K562 (cell line): ENCODE measurements around the gene ETS1. TPM values are rescaled to one million over a fixed set of nuclear protein-coding genes. Genes with fewer than 3 reads are reported as not detected.

Experiments used
- ATAC-seq: fragments of 200-7000 bp; cut with Tn5 transposase; 3 replicates; pipeline ENCODE4 v1.9.1; 2020; ENCODE audit warnings: moderate library complexity
- BruUV-seq: library from RNA; stranded (reverse); fragments of 400-500 nt; replicated peaks from 2 replicates; lab custom pipeline; 2021; lab: Mats Ljungman, UMichigan
- CTCF ChIA-PET: fragments of 300-600 bp; formaldehyde crosslinking; extraction: SDS; loops from one replicate; lab custom pipeline; 2021; ENCODE audit warnings: low intra/inter-chr PET ratio; lab: Yijun Ruan, JAX
- POLR2A ChIA-PET: fragments of 300-600, 350-650 bp; sonication (Branson Sonifier 250); formaldehyde crosslinking; extraction: SDS; loops from one replicate; lab custom pipeline; 2021; ENCODE audit warnings: antibody characterized with exemption, inconsistent platforms; lab: Yijun Ruan, JAX
- DNase-seq, 4 experiments: peaks; one replicate each; pipeline versions ENCODE4 v3.0.0 to v3.0.0-alpha.2; 2011 to 2018; ENCODE audit warnings: low spot score in 3 of 4, mixed read lengths in 3 of 4; ENCODE audit errors: extremely low read depth in 1 of 4
- FAIRE-seq: peaks from 2 replicates; lab custom pipeline; 2011; peaks lifted over from hg19 to GRCh38; lab: Jason Lieb, UNC
- H2AFZ ChIP-seq: 2 replicates; pipeline ENCODE4 v1.6.0; 2011; ENCODE audit warnings: low read depth, low read length, control low read depth, inconsistent platforms
- H3K27ac ChIP-seq: fragments of 200-600 bp; 3 replicates; pipeline ENCODE4 v1.8.0; 2011; ENCODE audit warnings: low read depth, mild to moderate bottlenecking, control low read depth, inconsistent platforms, low read length, moderate library complexity, mixed read lengths; ENCODE audit errors: extremely low read depth
- H3K27me3 ChIP-seq, 2 experiments: fragments of 300-600 bp in 1 of 2; 2 replicates in 1 of 2; 3 replicates in 1 of 2; pipeline versions ENCODE4 v1.6.0 to v1.8.0; 2011; ENCODE audit warnings: inconsistent platforms in 2 of 2, low read length in 2 of 2, mild to moderate bottlenecking in 1 of 2, mixed read lengths in 1 of 2, moderate library complexity in 1 of 2; ENCODE audit not compliant: control insufficient read depth in 2 of 2, insufficient read depth in 2 of 2
- H3K36me3 ChIP-seq: fragments of 300-600 bp; 3 replicates; pipeline ENCODE4 v1.8.0; 2011; ENCODE audit warnings: mild to moderate bottlenecking, low read length, inconsistent platforms; ENCODE audit not compliant: control insufficient read depth, insufficient read depth
- H3K4me1 ChIP-seq, 2 experiments: fragments of 200-600 bp in 1 of 2; replicated peaks in 1 of 2; 2 replicates in 1 of 2; 3 replicates in 1 of 2; pipeline versions ENCODE4 v1.5.1 to v1.8.0; 2011; ENCODE audit warnings: inconsistent platforms in 2 of 2, low read length in 2 of 2, mild to moderate bottlenecking in 1 of 2, mixed read lengths in 1 of 2, moderate library complexity in 1 of 2; ENCODE audit not compliant: control insufficient read depth in 2 of 2, insufficient read depth in 2 of 2
- H3K4me2 ChIP-seq: 2 replicates; pipeline ENCODE4 v1.6.1; 2011; ENCODE audit warnings: low read length, control low read depth, inconsistent platforms, mixed read lengths; ENCODE audit not compliant: insufficient read depth
- H3K4me3 ChIP-seq: fragments of 200-600 bp; sonication (generic), shearing (Covaris generic); 2 replicates; pipeline ENCODE4 v1.5.1; 2016; ENCODE audit warnings: control low read depth, inconsistent platforms
- H3K79me2 ChIP-seq: fragments of 200-600 bp; 3 replicates; pipeline ENCODE4 v1.8.0; 2011; ENCODE audit warnings: low read length, inconsistent platforms; ENCODE audit not compliant: control insufficient read depth, insufficient read depth
- H3K9ac ChIP-seq, 2 experiments: 2 replicates each; pipeline versions ENCODE4 v1.6.0 to v1.6.1; 2011; ENCODE audit warnings: low read depth in 2 of 2, low read length in 2 of 2, control low read depth in 1 of 2, inconsistent platforms in 1 of 2, mild to moderate bottlenecking in 1 of 2, mixed read lengths in 1 of 2; ENCODE audit not compliant: insufficient read depth in 1 of 2
- H3K9me1 ChIP-seq: one replicate; pipeline ENCODE4 v1.6.0; 2011; ENCODE audit warnings: inconsistent platforms, mild to moderate bottlenecking, low read length, moderate library complexity; ENCODE audit not compliant: control insufficient read depth, insufficient read depth
- H3K9me3 ChIP-seq: replicated peaks from 2 replicates; pipeline ENCODE4 v1.5.1; 2011; ENCODE audit warnings: low read depth, low read length, inconsistent platforms; ENCODE audit not compliant: control insufficient read depth, insufficient read depth
- H4K20me1 ChIP-seq: replicated peaks from 2 replicates; pipeline ENCODE4 v1.6.1; 2011; ENCODE audit warnings: low read length, inconsistent platforms, mixed read lengths; ENCODE audit not compliant: control insufficient read depth, insufficient read depth
- BCL6 ChIP-seq: fragments of 250-450 bp; sonication (Bioruptor Pico); IDR thresholded peaks from 2 replicates; pipeline ENCODE4 v1.4.0; 2020
- CEBPG ChIP-seq, 3 experiments: fragments of 200-800 bp in 1 of 3; sonication (Bioruptor generic) in 1 of 3; sonication (generic) in 1 of 3; formaldehyde crosslinking in 1 of 3; IDR thresholded peaks in 2 of 3; conservative IDR thresholded peaks in 1 of 3; 2 replicates each; pipeline versions ENCODE4 v1.6.1 to v1.8.0; 2016 to 2022; ENCODE audit warnings: missing compliant biosample characterization in 2 of 3, missing genetic modification characterization in 2 of 3, mild to moderate bottlenecking in 1 of 3, missing genetic modification reagents in 1 of 3
- NR3C1 ChIP-seq: sonication (generic); formaldehyde crosslinking; IDR thresholded peaks from 2 replicates; pipeline ENCODE4 v1.8.1; 2022; ENCODE audit warnings: missing genetic modification reagents
- RAD21 ChIP-seq, 2 experiments: fragments of 250-450 bp in 1 of 2; fragments of 450-650 bp in 1 of 2; sonication (Bioruptor Pico) in 1 of 2; formaldehyde crosslinking in 1 of 2; IDR thresholded peaks in 1 of 2; conservative IDR thresholded peaks in 1 of 2; 2 replicates each; pipeline versions ENCODE4 v1.4.0 to v1.8.0; 2020 to 2022; ENCODE audit warnings: mild to moderate bottlenecking in 2 of 2, moderate library complexity in 1 of 2
- WGBS: fragments of 100-300 bp; shearing (Covaris generic); methylation state at CpG from one replicate; pipeline ENCODE4 v1.1.6; 2016; ENCODE audit warnings: low coverage, mixed read lengths; ENCODE audit not compliant: insufficient coverage; ENCODE audit errors: missing lambda C conversion rate; 5-methylcytosine and 5-hydroxymethylcytosine counted together
- in situ Hi-C: fragments of 300-500 bp; cut with MboI; formaldehyde crosslinking; loops from 4 replicates; pipeline ENCODE4 v1.15.0; 2018; ENCODE audit warnings: inconsistent platforms, mixed read lengths
- intact Hi-C: fragments of 100-400 bp; cut with micrococcal nuclease; formaldehyde crosslinking; loops from 2 replicates; pipeline ENCODE4 v1.14.2; 2022
- polyA plus RNA-seq, 8 experiments: library from polyadenylated mRNA; depleted of rRNA in 4 of 8; stranded (reverse) in 5 of 8; unstranded in 3 of 8; fragments of >200 nt; fragmentation: Nextera tagmentation in 2 of 8; fragmentation: Illumina TruSeq in 1 of 8; extraction: Ambion mirVana in 2 of 8; extraction: Trizol in 1 of 8; gene quantifications; 2 replicates each; pipeline versions ENCODE4 v1.2.1 to v1.2.3, GENCODE V29; 2011 to 2014; ENCODE audit warnings: inconsistent platforms in 1 of 8, missing spikeins in 1 of 8
- total RNA-seq, 7 experiments: library from RNA; depleted of rRNA in 6 of 7; stranded (reverse); fragments of >200 nt in 6 of 7; fragmentation: Illumina TruSeq in 2 of 7; extraction: Trizol in 2 of 7; gene quantifications; 2 replicates each; pipeline versions ENCODE4 v1.2.1 to v1.2.3, GENCODE V29; 2011 to 2021; ENCODE audit warnings: low replicate concordance in 1 of 7
- TF ChIP-seq, protein P1 (sequence below), 2 experiments: fragments of 450-650 bp; IDR thresholded peaks; 2 replicates each; pipeline ENCODE4 v1.6.1; 2016; ENCODE audit warnings: mild to moderate bottlenecking in 2 of 2, borderline replicate concordance in 1 of 2, low read depth in 1 of 2, moderate library complexity in 1 of 2
- TF ChIP-seq, protein P2 (sequence below), 2 experiments: fragments of 450-650 bp; IDR thresholded peaks; 2 replicates each; pipeline ENCODE4 v1.6.1; 2018; ENCODE audit warnings: mild to moderate bottlenecking in 2 of 2, low read depth in 1 of 2; ENCODE audit not compliant: partially characterized antibody in 2 of 2

ETS1 gene
- total and polyA plus RNA-seq, 9 of the 15 experiments (the other 6 are each of a cell fraction or from before 2014, with no cell fraction given), result 0.04 to 1.4 (median 0.23) TPM

DNA sequence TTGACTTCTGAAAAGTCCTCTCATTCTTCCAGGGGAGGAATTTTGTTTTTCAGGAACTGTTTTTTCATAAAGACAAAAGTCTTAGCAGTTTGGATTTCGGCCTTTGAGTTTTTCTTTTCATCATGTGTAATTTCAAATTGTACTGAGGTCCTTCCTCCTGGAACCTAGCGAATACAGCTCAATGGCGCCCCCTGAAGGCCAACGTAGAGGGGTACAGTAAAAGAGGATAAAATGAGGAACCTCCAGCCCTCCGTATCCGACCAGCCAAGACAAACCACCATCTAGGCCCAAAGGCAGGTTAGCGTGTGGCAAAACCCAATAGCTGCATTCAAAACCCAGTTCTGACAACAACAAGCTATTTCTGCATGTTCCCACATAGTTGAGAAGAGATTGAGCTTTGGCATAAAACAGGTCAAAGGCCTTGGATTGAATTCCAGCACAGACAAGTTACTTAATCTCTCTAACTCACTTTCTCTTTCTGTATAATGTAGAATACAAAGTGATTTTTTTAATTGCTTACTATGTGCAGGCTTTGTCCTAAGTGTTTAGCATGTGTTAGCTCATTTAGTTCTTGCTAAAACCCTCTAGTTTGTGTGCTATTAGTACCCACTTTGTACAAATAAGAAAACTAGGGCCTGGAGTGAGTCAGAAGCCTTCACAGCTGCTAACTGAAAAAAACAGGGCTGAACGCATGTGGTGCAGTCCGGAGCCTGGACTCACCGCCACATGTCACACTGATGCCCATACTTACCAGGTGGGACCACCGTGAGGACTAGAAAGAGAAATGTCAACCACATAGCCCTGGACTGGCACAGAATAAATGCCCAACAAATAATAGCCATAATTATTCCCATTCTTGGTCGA, 43.2 kb upstream of the ETS1 start:
- Histone ChIP-seq H3K36me3 (no peaks in the 10 kb centered on the region), H3K27me3 (no peaks in the 10 kb centered on the region), H3K9ac (no peak overlapping the region), H4K20me1 (no peaks in the 10 kb centered on the region), H3K27ac (no peak overlapping the region), H3K79me2 (no peaks in the 10 kb centered on the region), H3K9me1 (no peaks in the 10 kb centered on the region), H3K4me2 (no peak overlapping the region), H2AFZ (no peak overlapping the region), H3K9me3 (no peaks in the 10 kb centered on the region), H3K4me3 (no peak overlapping the region), H3K4me1 (no peaks in the 10 kb centered on the region)
- no TSS peak for BruUV-seq
- POLR2A ChIA-PET, result no interaction called here
- 1% methylated on average over 12 of the region's 12 CpGs for whole genome bisulfite sequencing
- in situ Hi-C loops (loop anchor here (10.0 to 25.0 kb wide), 2 partner anchors 346 to 593 kb away; no protein-coding TSS in a partner anchor), intact Hi-C loops (loop anchor here (1.0 to 2.0 kb wide), 4 partner anchors 200 to 599 kb away; no protein-coding TSS in a partner anchor)
- DNase-seq, result peak; percentile 71 to 81 (median 80)
- CTCF ChIA-PET, result interaction anchor here (0.5 to 1.6 kb wide), 3 partner anchors 340 to 472 kb away, joined by 3 read pairs; no protein-coding TSS in a partner anchor
- peak; percentile 97 for ATAC-seq
- FAIRE-seq, result peak; percentile 82
- no peak for TF ChIP-seq CEBPG (CRISPR knock-in tag; IDR thresholded peaks at IDR 0.05)
- TF ChIP-seq CEBPG (tag; conservative IDR thresholded peaks at IDR 0.05 in 1 of 2, IDR thresholded peaks at IDR 0.05 in 1 of 2), result no peak
- TF ChIP-seq, protein P1, sequence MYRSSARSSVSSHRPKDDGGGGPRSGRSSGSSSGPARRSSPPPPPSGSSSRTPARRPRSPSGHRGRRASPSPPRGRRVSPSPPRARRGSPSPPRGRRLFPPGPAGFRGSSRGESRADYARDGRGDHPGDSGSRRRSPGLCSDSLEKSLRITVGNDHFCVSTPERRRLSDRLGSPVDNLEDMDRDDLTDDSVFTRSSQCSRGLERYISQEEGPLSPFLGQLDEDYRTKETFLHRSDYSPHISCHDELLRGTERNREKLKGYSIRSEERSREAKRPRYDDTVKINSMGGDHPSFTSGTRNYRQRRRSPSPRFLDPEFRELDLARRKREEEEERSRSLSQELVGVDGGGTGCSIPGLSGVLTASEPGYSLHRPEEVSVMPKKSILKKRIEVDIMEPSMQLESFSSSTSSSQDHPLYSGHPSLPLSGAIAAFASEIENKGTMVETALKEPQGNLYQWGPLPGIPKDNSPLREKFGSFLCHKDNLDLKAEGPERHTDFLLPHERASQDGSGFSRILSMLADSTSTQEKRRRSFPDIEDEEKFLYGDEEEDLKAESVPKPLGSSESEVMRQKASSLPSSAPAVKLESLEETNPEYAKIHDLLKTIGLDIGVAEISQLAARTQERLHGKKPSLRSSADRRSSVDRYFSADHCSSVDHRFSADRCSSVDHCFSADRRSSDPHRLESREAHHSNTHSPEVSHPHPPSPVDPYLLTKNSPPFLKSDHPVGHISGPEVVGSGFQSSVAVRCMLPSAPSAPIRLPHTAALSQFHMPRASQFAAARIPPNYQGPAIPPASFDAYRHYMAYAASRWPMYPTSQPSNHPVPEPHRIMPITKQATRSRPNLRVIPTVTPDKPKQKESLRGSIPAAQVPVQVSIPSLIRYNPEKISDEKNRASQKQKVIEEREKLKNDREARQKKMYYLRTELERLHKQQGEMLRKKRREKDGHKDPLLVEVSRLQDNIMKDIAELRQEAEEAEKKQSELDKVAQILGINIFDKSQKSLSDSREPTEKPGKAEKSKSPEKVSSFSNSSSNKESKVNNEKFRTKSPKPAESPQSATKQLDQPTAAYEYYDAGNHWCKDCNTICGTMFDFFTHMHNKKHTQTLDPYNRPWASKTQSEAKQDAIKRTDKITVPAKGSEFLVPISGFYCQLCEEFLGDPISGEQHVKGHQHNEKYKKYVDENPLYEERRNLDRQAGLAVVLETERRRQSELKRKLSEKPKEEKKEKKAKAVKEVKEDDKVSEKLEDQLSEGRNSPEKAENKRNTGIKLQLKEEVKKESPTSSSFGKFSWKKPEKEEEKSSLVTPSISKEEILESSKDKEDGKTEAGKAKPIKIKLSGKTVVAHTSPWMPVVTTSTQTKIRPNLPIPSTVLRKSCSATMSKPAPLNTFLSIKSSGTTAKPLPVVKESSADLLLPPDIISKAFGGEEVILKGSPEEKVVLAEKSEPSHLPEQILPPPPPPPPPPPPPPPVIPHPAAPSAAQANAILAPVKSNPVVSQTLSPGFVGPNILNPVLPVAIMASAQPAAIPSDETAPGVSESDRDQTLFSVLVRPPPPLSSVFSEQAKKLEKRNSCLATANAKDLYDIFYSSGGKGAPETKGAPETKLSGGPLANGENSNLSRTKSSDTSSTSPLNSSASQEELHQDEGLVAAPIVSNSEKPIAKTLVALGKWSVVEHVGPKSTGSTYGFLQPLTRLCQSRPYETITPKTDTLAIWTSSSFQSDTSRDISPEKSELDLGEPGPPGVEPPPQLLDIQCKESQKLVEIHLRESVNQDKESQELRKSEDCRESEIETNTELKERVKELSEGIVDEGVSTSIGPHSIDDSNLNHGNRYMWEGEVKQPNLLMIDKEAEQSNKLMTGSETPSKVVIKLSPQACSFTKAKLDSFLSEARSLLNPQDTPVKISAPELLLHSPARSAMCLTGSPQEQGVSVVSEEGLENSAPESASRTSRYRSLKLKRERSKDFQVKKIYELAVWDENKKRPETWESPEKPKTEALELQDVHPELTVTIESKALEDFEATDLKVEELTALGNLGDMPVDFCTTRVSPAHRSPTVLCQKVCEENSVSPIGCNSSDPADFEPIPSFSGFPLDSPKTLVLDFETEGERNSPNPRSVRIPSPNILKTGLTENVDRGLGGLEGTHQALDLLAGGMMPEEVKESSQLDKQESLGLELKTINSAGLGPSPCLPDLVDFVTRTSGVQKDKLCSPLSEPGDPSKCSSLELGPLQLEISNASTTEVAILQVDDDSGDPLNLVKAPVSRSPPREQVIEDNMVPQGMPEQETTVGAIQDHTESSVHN (IDR thresholded peaks at IDR 0.05; ENCODE audit: borderline replicate concordance in 1 of 2, low read depth in 1 of 2), result no peak
- TF ChIP-seq BCL6, result no peak
- TF ChIP-seq NR3C1 (CRISPR knock-in tag), result no peak
- TF ChIP-seq RAD21 (CRISPR knock-in tag; conservative IDR thresholded peaks at IDR 0.05 in 1 of 2, IDR thresholded peaks at IDR 0.05 in 1 of 2), result peak; percentile 93 to 97
- TF ChIP-seq, protein P2, sequence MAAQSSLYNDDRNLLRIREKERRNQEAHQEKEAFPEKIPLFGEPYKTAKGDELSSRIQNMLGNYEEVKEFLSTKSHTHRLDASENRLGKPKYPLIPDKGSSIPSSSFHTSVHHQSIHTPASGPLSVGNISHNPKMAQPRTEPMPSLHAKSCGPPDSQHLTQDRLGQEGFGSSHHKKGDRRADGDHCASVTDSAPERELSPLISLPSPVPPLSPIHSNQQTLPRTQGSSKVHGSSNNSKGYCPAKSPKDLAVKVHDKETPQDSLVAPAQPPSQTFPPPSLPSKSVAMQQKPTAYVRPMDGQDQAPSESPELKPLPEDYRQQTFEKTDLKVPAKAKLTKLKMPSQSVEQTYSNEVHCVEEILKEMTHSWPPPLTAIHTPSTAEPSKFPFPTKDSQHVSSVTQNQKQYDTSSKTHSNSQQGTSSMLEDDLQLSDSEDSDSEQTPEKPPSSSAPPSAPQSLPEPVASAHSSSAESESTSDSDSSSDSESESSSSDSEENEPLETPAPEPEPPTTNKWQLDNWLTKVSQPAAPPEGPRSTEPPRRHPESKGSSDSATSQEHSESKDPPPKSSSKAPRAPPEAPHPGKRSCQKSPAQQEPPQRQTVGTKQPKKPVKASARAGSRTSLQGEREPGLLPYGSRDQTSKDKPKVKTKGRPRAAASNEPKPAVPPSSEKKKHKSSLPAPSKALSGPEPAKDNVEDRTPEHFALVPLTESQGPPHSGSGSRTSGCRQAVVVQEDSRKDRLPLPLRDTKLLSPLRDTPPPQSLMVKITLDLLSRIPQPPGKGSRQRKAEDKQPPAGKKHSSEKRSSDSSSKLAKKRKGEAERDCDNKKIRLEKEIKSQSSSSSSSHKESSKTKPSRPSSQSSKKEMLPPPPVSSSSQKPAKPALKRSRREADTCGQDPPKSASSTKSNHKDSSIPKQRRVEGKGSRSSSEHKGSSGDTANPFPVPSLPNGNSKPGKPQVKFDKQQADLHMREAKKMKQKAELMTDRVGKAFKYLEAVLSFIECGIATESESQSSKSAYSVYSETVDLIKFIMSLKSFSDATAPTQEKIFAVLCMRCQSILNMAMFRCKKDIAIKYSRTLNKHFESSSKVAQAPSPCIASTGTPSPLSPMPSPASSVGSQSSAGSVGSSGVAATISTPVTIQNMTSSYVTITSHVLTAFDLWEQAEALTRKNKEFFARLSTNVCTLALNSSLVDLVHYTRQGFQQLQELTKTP (IDR thresholded peaks at IDR 0.05; ENCODE audit: low read depth in 1 of 2, partially characterized antibody in 2 of 2), result no peak
